ENCODE data around the gene THADA. TPM values are rescaled to one million over a fixed set of nuclear protein-coding genes. Genes with fewer than 3 reads are reported as not detected.

Gene THADA
- total RNA-seq, 1 donor from 2014 or later: 11.0 TPM

DNA sequence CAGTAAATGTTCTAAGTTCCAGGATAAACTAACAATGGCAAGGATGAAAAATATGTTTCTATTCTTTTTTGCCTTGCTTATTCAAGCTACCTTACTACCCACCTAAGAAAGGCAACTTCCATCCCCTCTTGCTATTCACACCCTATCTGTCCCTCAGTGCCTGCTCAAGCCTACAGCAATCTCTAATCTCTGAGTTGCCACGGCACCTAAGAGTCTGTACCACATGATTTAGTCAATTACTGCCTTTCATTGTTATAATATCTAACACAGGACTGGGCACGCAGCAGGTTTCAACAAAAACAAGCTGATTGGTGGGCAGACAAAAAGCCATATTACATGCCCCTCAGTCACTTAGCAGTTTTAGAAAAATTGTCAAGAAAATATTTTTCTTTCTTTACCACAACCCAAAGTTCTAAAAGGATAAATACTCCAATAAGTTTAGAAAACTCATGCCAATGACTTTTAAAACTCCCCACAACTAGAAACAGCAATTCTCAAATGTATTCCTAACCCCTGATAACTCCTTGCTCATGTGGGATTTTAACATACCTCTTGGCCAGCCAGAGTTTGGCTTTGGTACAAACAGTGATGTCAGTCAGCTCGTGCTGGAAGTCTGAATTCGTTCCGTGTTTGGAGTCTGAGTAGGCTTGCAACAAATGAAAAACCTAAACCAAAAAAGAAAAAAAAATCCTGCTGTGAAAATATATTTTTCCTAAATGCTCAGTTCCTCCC, 252.1 kb downstream of the THADA start:
- peak; percentile 57 for DNase-seq (ENCODE audit: low read depth)
- TF ChIP-seq, protein P1, sequence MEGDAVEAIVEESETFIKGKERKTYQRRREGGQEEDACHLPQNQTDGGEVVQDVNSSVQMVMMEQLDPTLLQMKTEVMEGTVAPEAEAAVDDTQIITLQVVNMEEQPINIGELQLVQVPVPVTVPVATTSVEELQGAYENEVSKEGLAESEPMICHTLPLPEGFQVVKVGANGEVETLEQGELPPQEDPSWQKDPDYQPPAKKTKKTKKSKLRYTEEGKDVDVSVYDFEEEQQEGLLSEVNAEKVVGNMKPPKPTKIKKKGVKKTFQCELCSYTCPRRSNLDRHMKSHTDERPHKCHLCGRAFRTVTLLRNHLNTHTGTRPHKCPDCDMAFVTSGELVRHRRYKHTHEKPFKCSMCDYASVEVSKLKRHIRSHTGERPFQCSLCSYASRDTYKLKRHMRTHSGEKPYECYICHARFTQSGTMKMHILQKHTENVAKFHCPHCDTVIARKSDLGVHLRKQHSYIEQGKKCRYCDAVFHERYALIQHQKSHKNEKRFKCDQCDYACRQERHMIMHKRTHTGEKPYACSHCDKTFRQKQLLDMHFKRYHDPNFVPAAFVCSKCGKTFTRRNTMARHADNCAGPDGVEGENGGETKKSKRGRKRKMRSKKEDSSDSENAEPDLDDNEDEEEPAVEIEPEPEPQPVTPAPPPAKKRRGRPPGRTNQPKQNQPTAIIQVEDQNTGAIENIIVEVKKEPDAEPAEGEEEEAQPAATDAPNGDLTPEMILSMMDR (conservative IDR thresholded peaks at IDR 0.05; ENCODE audit: low read depth, low read length): no peak
- no peak overlapping the region for H3K4me3 ChIP-seq (ENCODE audit: low read depth, low read length)

DNA sequence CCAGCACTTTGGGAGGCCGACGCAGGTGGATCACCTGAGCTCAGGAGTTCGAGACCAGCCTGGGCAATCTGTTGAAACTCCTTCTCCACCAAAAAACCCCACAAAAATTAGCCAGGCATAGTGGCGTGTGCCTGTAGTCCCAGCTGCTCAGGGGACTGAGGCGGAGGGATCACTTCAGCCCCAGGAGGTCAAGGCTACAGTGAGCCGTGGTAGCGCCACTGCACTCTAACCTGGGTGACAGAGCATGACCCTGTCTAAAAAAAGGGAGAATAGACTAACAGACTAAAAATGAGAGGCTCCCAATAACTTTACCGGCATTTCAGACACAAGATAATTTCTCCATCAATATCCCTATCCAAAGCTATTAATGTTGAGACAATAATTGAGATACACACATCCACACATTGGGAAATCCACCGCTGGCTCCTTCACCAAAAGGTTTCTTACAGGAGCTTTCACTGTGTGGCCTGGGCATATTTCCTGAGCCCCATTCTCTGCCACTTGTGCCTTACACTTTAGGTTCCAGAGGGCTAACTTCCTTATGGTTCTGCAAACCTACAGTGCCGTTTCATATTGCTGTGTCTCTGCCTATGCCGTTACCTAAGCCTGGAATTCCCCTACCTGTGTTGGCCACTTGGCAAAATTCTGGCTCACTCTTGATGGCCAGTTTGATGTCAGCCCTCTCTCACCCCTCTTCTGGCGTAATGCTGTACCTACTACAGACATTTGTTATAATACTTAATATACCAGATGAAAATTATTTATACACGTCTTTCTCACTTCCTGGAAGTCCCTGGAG, 253.7 kb downstream of the THADA start:
- H3K4me3 ChIP-seq (ENCODE audit: low read depth, low read length): no peak overlapping the region
- no peak for DNase-seq (ENCODE audit: low read depth)
- TF ChIP-seq, protein P1 (conservative IDR thresholded peaks at IDR 0.05; ENCODE audit: low read depth, low read length): no peak

DNA sequence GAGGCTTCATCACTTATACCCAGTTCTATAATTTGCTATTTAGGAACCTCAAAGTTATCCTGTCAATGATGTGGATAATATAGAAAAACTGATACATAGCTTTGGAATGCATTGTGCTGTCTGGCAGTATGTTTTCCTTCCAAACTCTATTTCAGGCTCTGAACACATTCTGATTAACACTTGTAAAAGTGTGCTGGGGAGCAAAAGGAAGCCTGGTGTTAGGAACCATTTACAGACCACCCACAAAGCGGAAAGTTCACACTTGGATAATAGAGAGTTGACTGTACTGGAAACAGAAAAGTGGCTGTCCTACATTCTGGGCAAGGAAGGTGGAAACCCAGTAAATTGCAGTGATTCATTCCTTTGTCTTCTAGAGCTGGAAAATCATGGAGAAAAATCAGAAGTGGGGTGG, 254.9 kb downstream of the THADA start:
- DNase-seq (ENCODE audit: low read depth): no peak
- H3K4me3 ChIP-seq (ENCODE audit: low read depth, low read length): no peak overlapping the region
- TF ChIP-seq, protein P1 (conservative IDR thresholded peaks at IDR 0.05; ENCODE audit: low read depth, low read length): no peak

DNA sequence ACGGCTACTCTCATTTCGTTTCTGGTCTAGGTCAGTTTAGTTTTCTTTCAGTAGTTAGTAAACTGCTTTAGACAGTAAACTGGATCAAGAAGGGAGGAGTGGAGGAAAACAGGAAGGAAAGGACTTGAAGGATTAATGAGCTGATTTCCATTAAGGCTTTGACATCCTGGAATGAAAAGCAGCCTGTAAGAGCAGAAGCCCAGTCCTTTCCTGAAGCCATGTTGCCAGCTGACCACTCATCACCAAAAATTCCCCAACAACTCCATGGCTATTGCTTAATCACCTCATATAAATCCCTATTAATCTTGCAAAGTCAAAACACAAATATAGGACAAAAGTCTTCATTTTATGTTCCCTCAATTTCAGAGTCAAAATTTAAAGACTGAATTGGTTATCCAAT, 255.8 kb downstream of the THADA start:
- TF ChIP-seq, protein P1 (conservative IDR thresholded peaks at IDR 0.05; ENCODE audit: low read depth, low read length): no peak
- DNase-seq (ENCODE audit: low read depth): no peak
- H3K4me3 ChIP-seq (ENCODE audit: low read depth, low read length): no peak overlapping the region

DNA sequence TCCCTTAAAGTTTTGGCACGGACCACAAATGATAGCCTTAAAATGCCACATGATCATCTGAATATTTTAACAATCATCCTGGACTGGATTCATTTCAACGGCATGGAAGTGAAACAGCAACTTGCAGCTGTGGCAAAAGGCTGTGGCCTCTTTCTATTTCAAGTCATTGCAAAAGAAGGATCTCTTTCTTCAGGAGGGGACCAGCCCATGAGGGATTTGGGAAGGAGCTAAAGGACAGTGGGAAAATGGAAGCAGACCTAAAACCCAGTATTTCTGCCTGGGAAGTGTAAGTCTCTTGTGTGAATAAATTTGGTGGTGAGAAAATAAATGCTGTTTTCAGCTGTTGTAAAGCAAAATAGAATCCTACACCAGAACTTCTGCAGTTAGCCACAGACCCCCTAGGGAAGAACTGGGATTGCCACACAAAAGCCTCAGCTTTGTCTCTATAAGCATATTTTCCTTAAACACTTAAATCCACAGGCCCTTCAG, 262.1 kb downstream of the THADA start:
- TF ChIP-seq, protein P1 (conservative IDR thresholded peaks at IDR 0.05; ENCODE audit: low read depth, low read length): no peak
- DNase-seq (ENCODE audit: low read depth): no peak
- no peak overlapping the region for H3K4me3 ChIP-seq (ENCODE audit: low read depth, low read length)

DNA sequence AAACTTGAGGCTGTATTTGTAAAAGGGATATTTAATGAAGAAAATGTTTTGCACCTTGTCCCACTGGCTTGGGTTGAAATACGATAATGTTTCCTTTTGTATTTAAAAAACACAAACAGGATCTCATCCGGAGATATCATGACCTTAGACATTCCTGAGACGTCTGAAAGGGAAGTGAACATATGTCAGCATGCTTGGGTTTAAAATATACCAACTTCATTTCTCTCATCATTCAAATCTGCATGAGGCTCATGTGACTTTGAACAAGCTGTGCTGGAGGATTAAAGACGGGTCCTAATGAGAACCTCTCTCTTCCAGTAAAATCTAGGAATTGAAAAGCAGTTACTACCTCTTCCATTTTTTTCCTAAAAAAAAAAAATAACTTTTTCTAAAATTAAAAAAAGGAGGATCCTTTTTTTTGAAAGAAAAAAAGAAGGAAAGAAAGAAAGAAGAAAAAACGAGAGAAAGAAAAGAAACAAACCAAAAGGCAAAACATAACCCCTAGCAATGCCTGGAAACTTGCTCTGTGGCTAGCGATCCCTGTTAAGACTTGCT, 262.7 kb downstream of the THADA start:
- DNase-seq (ENCODE audit: low read depth): no peak
- TF ChIP-seq, protein P1 (conservative IDR thresholded peaks at IDR 0.05; ENCODE audit: low read depth, low read length): no peak
- H3K4me3 ChIP-seq (ENCODE audit: low read depth, low read length): no peak overlapping the region
